GM19043 (cell line): Measurements from ENCODE around the gene SLIT3.

ENCODE experiments used
- ATAC-seq: cut with Tn5 transposase; IDR thresholded peaks from one replicate; pipeline ENCODE4 v1.9.1; 2021; ENCODE audit warnings: low read depth; ENCODE audit not compliant: unreplicated experiment

Gene SLIT3

DNA sequence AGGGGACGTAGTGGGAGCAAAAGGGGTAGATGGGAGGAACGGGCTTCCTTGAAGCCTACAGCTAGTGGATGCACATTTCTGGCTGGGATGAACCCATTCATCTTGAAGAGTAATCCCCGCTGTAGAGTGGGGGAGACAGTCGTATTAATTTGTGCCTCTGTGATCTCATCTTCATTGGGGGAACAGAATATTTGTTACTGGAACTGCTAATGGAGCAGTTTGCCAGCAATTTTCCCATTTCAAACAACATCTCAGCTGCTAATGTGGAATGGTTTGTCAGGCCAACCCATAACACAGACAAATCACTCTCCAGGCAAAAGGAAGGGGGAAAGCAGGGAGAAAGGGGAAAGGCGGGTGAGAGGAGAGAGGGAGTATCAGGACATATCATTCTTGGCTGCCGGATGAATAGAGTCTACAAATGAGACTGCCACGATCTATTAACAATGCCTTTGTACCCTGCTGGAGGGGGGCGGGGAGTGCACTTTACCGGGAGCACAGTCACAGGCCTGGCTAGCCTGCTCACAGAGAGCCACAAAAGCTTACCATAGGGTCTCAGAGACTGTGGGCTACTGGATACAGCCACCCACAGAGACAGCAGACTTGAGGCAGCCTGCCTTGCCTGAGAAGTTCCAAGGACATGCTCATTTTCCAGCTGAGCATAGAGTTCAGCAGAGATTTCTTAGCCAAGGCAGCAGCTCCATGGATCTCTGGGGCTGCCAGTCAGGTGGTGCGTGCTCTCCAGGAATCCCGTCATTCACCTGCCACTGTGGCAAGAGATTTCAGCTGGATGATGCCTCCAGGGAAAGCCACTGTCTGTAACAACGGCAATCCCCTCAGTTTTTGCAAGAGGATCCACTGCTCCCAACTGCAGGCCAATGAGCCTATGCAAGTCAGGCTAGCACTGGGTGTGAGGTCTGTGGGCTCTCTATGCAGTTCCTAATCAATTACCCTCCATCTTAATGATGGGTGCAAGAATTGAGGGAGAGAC is 504.1 kb downstream of the SLIT3 start:
- ATAC-seq: no peak

DNA sequence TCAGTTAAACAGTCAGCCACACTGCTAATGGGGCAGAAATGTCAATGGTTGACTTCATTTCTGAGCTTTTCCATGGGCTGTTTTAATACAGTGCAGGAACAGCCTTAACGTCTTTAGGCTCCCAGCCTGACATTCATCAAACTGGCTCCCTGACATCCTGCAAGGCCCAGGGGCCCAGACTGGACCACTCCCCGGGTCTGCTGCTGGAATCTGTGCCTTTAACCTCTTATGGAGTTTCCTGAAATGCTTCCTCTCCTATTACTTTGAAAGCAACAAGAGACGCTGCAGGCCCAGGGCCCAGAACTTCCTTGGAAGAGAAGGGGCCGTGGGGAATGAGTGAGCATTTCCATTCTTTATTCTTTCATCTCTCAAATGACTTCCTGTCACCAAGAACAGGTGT is 504.9 kb downstream of the SLIT3 start:
- no peak for ATAC-seq

DNA sequence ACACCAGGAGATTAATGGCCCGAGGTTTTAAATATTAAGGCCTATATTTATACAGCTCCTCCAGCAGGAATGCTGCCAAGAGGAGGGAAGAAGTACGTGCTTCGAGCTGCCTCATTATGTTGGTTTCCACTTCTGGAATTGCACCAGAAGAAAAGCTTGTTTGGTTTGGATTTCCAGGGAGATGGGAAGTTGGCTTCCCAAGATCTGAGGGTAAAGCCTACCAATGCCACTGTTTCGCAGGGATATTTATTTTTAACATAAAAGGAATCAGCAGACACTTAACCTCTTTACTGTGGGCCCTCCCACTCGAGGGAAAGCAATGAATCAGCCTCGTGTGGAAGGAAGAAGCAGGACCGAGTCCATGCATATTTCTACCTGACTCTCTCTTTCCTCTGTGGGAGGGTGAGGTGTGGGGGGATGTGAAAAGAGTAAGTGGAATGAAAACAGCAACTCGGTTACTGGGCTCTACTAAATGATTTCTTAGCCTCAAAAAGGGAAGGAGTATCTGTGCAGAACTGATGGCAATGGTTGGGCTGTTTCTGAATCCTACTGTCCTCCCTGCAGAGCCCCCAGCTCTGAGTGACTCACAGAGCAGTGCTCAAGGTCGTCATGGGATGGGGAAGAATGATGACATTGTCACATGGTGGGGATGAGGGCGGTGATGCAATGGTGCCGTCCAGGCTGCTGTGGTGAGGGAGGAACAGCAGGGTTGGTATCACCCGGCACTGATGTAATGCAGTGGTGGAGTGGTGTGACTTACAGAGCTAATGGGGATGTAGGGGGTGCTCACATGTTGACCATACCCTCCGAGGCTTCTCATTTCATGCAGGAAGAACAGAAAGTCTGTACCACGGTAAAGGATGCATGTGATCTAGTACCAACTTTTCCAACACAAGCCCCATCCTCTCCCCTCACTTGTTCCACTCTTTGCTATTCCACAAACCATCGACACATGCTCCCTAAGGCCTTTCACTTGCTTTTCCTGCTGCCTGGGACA is 506.8 kb downstream of the SLIT3 start:
- no peak for ATAC-seq

DNA sequence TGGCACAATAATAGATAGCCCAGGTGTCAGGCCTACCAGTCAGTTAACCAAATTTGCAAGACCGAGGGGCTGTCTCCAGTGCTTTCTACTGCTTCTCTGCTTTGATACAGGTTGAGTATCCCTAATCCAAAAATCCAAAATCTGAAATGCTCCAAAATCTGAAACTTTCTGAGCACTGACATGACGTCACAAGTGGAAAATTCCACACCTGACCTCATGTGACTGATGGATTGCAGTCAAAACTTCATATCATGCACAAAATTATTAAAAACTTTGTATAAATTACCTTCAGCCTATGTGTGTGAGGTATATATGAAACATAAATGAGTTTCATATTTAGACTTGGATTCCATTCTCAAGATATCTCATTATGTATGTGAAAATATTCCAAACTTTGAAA is 508.3 kb downstream of the SLIT3 start:
- ATAC-seq: no peak

DNA sequence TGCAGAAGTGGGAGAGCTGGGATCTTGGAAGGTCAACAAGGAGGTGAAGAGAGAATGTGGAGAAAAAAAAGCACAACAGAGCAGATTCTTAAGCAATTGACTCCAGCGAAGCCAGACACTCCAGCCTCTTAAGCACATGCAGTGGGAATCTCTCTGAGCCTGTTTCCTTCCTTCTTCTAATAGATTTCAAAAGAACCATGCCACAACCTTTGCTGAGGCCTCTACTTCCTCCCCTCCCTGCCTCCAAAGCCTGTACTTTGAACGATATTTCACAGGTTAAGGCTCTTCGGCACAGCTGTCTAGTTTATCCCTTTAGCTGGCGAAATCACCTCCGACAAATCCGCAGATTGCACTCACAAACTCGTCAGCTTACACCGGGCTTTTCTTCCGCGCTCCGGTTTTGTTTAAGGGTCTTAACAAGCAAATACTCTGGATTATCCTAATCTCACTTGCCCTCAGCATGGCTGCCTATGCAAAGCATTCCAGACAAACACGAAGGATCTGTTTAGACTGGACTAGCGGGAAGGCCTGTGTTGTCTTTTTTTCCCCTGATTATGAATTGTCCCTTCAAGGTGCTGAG is 510.2 kb downstream of the SLIT3 start:
- no peak for ATAC-seq

DNA sequence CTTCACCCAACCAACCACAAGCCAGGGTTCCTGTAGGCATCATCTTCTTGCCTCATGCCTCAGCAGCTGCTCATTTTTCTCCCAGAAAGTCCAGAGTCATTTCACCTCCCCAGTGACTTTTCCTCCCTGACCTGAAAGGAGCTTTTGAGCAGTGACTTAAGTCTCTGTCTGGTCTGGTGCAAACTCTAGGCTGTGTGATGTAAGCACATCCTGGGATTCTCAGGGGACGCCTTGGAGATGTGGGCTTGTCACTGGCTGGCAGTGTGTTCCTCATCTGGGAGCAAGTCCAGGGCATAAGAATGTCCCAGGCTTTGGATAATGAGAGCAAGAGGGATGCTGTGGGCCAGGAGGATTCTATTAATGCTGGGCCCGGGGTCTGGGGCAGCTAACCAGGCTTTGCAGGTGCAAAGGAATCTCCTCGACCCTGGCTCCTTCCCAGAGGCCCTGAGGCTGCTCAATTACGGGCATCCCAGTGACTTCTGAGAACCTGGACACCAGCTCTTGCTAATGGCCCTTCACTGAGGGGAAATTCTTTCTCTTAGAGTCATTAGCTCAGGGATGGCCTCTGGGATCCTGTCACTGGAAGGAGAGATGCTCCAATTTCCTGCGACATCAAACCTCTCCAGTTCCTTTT is 510.8 kb downstream of the SLIT3 start:
- ATAC-seq: no peak

DNA sequence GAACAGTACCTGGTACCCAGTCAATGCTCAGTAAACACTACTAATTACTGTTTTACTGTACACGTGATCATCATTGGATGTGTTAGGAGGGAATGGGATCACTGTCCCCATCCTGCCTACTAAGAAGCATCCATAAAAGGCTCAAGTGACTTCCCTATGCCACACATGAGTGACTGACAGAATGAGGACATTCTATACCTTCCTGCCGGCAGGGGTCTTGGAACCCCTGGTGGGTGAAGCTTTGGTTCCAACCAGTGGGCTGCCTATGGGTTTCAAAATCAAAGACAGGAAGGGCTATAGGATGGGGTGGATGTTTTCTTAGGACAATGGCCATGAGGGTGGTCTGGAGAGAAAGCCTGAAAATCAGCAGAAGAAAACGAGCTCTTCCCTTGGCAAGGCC is 512.2 kb downstream of the SLIT3 start:
- ATAC-seq: no peak

DNA sequence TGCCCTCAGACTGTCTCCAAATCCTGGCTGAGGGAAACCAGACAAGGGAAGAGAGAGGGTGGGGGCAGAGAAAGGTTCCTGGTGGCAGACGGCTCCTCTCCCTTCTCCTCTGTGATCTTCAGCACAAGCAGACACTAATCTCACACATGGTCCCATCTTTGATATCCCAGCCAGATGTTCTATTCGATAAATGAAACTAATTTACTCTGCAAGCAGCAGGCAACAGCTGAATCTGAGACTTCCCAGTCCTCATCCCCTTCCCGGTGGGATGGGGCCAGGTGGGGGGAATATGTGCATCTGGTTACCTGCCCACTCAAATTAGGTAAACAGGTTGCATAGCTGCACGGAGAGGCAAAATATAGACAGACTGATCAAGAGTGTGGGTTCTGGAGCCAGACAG is 512.8 kb downstream of the SLIT3 start:
- ATAC-seq: no peak

DNA sequence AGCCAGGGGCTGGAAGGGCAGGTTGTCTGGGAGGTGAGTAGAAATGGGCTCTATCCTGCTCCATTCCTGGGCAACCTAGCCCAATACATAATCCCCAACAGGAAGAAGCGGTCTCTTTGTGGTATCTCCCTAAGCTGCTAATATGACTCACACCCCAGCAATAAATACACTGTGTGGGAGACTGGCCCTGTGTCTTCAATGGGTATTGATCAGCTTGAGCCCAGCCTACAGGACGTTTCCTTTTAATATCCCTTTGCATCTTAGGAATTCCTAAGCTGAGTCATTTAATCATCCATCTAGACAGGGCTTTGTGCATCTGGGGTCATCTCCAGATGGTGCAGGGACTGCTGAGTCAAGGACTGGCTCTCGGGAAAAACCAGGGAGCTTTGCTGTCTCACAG is 514.8 kb downstream of the SLIT3 start:
- ATAC-seq: no peak

DNA sequence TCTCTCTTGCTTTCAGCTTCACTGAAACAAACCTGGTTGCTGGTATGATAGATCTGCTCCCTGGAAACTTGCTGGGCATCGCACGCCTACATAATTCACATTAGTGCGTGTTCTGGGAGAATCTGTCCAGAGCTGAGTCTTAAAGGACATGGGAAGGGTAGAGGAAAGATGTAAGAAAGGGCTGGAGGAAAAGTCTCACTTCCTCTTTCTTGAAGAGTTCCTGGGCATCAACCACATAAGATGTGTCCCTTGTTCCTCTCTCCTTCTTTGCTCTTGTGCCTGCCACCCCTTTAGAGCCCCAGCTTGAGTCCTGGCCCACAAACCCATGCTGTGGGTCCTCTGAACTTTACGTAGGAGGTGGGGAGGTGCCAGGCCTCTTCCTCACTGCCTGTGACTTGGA is 516.5 kb downstream of the SLIT3 start:
- no peak for ATAC-seq

DNA sequence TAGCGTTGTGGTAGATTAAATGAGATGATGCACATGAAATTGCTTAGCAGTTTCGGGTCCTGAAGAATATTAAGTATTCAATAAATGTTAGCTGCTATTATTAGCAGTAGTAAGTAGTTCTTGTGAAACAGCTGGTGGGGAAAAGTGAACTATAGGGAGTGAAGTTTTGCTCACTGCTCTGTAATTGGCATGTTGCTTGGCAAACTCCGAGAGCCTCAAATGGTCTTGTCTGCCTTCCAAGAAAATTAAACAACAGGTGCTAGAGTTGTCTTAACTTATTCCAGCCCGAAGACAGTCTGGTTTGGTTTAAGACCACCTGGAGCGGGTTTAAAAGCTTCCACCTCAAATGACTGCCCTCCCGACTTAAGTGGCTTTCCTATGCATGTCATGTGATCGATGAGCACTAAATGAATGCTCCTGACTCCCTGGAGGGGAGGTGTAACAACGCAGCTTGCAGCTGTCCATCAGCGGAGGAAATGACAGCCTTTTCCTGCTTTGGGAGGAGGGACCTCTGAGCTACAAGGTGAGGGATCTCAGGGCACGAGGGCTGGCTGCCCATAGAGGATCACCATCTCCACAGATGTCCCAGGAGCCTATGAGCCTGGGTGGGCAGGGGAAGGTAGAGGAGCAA is 518.9 kb downstream of the SLIT3 start:
- no peak for ATAC-seq

DNA sequence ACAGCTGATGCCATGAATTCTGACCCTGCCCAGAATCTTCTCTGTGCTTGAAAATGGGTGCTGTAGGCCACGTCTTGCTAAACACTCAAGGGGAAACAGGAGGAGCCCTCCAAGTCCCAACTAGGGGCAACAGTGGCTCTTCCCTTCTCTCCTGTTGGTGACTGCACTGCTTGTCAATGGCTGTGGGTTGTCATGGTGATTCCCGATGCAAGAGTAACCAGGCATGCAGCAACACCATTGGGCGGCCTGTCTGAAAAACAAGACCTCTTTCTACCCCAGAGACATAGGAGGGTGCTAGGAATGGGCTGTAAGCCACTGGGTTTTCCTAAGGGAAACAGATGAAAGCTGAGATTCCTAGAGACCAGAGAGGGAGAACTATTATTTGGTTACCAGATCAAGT is 520.1 kb downstream of the SLIT3 start:
- no peak for ATAC-seq

DNA sequence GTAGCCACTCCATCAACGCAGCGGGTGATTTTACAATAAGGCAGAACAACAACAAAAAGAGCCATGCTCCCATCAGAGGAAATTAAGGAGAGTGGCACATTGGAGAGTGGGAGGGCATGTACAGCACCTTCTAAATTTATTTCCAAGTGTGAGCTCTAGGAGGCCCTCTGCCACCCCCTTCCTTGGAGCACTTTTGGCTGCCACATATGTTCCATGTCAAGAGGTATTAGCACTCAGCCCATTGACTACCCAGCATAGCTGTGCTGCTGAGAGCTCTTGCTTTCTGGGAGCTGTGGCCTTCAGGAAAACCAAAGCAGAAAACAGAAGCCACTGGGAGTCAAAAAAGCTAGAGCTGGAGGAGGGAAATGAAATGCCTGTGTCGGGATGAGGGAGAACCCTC is 521.6 kb downstream of the SLIT3 start:
- ATAC-seq: no peak

DNA sequence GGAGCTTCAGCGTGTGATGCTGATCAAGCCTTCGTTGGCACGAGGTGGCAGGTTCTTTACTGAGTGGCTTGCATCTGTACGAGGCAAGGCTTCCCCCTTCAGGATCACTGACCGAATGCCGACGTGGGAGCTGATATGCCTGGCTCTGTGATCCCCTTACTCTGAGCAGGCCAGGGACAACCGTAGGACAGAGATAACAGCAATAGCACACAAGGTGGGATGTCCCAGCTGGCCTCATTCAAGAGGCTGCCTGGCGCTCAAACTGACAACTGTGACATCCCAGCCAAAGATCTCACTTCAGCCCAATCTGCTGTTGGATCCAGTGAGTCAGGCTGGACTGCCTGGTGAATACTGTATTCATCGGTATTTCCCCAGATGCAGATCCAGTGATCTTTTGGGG is 522.4 kb downstream of the SLIT3 start:
- no peak for ATAC-seq

DNA sequence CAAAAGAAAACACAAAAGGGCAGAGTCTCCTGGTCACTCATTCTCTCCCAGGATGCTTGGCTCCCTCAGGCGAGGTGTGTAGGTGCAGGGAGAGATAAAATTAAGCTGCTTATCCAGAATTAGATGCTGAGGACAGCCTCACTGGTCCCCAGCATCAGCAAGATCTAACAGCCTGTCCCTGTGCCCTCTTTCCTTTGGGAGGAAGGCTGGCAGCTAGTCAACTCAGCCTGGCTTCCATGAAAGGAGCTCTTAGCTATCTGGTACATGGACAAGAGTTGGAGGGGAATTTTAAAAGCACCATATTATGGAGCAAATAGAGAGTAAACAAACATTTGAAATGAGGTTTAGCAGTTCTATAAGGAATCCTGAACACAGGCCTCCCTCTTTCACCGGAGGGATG is 523.3 kb downstream of the SLIT3 start:
- no peak for ATAC-seq

DNA sequence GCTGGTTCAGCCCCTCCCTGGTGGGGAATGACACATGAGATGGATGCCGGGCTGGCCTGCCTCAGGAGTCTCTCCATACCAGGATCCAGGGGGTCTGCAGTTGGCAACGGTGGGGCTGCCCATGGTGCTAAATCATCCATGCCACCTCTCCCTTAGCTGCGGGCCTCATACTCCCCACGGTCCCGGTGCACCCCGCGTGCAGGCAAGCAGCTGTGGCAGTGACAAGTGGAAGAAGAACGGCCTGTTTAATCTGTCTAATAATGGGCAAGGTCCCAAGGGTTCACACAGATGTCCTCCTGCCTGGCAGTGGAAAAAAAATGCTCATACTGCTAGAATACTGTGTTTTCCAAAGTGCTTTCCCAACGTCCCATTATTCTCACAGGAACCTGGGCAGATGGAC is 524.9 kb downstream of the SLIT3 start:
- no peak for ATAC-seq

DNA sequence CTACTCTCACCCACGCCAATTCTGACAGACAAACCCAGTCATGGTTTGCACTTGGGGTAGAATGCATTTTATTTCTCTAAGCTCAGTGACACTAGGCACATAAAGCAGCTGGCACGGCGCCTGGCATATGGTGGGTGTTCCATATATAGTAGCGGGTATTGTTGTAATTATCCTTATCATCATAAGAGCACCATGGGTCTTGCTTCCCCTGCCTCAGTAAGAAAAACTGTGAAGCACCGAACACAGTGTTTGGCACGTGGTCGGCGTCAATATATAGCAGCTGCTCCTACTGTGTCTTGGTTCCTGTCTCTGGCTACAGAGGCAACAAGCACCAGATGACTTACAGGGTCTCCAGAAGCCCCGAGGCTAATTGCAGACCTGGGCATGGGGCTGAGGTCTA is 527.7 kb downstream of the SLIT3 start:
- no peak for ATAC-seq

DNA sequence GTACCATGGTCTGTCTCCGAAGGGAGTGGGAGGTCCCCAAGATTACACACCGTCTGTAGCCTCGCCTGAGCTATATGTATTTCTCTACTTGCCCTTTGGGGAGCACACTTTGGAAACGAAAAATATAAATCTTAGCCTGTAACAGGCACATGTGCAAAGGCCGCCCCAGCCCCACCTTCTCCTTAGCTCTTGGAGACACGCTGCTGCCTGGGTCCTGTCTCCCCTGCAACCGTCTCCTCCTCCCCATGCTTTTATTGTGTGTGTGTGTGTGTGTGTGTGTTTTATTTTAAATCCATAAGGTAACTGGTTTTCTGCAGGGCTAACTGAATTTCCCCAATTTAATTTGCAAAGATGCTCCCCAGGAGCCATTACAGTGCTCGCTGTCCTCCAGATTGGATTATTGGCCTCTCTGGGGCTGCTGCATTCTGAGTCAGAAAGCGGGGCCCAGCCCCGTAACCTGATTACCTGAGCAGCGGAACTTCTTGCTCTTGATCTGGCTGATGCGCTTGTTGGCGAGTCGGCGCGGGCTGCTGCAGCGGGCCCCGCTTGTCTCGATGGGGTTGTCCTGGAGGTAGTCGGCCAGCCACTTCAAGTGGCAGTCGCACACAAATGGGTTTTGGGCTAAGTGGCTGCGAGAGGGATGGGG is 528.5 kb downstream of the SLIT3 start:
- ATAC-seq: no peak

DNA sequence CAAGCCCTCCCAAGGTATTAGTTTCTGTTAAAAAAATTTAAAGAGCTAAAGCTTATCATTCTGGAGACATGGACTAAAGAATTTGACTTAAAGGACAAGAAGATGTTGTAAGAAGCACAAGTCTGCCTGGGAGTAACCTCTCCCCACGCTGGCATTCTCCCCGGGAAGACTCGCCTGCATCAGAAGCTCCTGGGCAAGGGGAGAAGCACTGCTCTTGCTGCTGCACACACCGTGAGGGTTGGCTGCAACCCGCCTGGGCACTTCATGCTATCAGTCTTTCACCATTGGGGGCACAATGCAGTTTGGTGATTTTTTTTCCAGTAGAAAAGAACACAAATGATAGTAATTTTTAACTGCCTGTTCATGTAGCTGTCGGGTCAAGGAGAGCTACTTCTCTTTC is 529.3 kb downstream of the SLIT3 start:
- ATAC-seq: no peak

DNA sequence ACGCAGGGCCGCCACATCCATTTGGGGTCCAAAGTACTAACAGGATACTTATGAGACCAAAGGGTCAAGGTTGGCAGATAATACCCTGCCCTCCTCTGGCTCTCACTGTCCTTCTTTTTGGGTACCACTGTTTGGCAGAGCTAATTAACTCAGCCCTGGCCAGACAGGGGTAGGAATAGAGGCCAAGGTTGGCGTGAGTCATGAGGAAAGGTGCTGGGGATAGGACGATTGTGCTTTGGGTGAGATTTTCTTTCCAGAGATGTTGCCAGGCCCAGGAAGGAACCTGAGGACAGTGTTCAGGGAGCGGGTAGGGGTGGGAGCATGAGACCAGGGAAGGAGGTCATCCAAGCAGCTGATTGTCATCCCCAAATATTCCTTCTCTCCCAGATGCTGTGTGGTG is 529.9 kb downstream of the SLIT3 start:
- no peak for ATAC-seq
